ENCODE results near the gene VDAC1.
"Not testable (repeated sequence)": the region's sequence is repeated elsewhere in the genome, so short reads cannot be mapped to it uniquely, and the experiment has no call there.

VDAC1 gene

DNA sequence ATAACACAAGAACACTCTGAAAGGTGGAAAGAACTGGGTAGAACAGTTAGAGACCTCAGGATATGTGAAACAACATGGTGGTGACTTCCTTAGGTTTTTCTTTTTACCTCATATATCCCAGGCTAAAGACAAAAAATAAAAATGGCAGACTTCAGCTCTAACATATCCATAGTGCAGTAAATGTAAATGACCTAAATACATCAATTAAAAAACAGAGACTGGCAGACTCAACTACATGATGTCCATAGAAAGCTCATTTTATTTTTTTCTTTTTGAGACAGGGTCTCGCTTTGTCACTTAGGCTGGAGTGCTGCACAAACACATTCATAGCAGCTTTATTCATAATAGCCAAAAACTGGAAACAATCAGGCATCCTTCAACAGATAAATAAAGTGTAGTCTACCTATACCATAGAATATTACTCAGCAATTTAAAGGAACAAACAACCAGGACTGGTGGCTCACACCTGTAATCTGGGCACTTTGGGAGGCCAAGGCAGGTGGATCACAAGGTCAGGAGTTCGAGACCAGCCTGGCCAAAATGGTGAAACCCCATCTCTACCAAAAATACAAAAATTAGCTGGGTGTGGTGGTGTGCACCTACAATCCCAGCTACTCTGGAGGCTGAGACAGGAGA, 41.2 kb downstream of the VDAC1 start:
- DNase-seq, result no peak

DNA sequence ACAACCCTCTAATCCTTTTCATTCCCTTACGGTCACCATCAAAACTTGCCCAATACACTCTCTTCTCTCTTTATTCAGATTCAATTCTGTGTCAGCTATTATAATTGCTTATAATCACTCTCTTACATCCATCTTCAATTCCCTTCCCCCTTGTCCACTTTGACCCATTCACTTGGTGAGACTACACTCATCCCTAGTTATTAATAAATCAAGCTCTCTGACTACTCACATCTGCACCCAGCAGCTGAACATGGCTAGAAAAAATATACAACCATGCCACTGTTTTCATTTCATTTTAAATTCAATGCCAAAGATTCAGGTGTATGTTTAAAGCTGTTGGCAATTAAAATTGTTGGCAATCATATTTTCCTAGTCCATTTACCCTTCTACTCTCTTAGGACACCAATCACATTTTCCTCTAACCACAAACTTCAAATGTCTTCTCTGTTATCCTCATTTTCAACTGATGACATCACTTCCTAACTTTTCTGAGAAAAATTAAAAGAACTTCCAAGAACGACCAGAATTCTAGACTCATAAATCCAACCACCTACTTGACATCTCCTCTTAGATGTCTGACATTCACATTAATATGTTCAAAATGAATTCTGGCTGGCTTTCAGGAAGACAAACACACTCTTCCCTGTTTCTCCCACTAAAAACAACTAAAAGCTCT, 41.8 kb downstream of the VDAC1 start:
- no peak for DNase-seq

DNA sequence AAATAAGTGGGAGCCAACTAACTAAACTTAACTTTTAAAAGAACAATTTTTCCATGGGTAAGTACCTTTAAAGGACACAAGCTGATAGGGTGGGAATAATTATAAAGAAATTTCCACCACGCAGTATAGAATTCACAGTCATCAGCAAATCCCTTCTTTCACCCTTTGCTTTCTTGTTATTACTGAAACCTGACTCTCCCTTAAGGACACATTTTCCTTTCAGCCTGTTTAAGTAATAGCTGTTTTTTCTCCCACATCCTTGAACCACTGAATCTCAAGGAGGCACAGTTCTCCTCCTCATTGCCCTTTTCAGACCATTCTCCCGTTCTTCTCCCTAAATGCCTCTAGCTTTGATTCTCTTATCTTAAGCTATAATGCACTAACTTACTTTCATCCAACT, 42.6 kb downstream of the VDAC1 start:
- no peak for DNase-seq

GRCh38 chr5:133959643-133960042, 45.1 kb downstream of the VDAC1 start:
- no peak for DNase-seq

GRCh38 chr5:133957591-133957990, 47.2 kb downstream of the VDAC1 start:
- DNase-seq, result no peak

GRCh38 chr5:133957080-133957479, 47.7 kb downstream of the VDAC1 start:
- no peak for DNase-seq

DNA sequence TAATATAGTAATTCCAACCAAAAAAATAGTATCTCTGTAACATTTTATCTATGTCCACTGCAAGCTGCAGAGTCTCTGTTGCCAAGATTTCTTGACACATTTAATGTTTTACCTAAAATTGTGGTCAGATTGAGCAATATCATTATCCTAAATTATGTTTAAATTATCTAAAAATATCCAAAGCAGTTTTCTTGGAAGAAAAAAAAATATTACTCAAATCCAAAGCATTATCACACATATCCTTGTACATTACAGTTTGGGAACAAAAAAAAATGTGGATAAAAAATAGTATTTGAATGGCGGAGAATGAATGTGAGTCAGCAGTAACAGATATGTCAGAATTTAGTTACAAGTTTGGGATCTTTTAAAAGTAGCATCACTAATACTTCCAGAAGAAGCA, 48.6 kb downstream of the VDAC1 start:
- DNase-seq, result not testable (repeated sequence)

GRCh38 chr5:133953568-133954145, 51.1 kb downstream of the VDAC1 start:
- DNase-seq, result no peak

DNA sequence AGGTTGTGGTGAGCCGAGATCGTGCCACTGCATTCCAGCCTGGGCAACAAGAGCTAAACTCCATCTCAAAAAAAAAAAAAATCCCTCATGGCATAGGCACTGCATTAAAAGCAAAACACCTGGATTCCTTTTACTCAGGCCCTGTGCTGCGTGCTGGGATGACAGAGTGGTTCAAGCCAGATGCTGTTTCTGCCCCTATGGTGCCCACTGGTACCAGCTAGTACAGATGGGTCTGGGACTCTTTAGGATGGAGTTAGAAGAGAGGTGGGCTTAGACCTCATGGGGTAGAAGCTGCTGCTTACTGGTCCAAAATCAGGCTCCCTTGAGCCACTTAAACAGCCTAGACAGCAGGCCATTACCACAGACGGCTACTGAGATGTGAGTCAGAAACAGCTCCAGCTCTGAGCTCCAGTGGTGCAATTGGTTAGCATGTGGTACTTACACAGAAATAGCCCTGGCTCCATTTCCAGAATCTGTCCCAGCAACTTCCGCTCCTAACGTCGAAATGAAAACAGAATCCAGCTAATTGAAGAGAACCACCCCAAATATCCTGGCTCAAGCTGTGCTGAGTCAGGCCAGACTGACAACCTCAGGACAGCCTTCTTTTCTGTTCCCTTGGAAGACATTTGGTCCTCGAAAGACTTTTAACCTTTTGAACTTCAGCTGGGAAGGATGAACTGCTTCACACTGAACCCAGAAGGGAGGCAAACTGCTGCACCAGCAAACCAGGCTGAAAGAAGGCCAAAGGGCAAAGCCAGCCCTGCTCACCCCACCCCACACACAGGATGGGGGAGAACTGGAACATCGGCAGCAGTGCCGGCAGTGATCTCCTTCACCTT, 51.8 kb downstream of the VDAC1 start:
- DNase-seq, result no peak

- DNase-seq, result no peak
These were observed 53.8 kb downstream of the VDAC1 start for GRCh38 chr5:133950821-133951612.

- DNase-seq, result no peak
These were observed 56.1 kb downstream of the VDAC1 start for GRCh38 chr5:133948721-133949120.

GRCh38 chr5:133947431-133947841, 57.3 kb downstream of the VDAC1 start:
- no peak for DNase-seq

DNA sequence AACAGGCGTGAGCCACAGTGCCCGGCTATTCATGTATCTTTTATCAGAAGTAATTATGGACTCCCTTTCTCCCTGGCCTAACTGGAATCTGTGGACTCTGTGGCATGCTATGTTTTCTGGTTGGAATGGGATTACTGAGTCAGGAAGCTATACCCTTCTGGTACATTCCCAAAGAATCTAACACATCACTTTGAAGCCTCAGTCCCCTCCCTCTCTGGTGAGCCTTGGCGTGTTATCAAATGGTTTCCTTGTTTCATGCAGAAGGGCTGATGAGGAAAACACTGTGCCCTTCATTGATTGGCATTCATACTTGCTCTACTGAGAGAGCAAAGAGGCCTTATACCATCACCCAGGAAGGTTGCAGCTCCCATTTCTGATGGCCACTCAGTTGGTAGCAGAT, 59.2 kb downstream of the VDAC1 start:
- DNase-seq, result no peak

- no peak for DNase-seq
These were observed 60.3 kb downstream of the VDAC1 start for GRCh38 chr5:133944263-133945185.

GRCh38 chr5:133943475-133943817, 61.3 kb downstream of the VDAC1 start:
- no peak for DNase-seq

GRCh38 chr5:133942614-133943474, 61.9 kb downstream of the VDAC1 start:
- no peak for DNase-seq

DNA sequence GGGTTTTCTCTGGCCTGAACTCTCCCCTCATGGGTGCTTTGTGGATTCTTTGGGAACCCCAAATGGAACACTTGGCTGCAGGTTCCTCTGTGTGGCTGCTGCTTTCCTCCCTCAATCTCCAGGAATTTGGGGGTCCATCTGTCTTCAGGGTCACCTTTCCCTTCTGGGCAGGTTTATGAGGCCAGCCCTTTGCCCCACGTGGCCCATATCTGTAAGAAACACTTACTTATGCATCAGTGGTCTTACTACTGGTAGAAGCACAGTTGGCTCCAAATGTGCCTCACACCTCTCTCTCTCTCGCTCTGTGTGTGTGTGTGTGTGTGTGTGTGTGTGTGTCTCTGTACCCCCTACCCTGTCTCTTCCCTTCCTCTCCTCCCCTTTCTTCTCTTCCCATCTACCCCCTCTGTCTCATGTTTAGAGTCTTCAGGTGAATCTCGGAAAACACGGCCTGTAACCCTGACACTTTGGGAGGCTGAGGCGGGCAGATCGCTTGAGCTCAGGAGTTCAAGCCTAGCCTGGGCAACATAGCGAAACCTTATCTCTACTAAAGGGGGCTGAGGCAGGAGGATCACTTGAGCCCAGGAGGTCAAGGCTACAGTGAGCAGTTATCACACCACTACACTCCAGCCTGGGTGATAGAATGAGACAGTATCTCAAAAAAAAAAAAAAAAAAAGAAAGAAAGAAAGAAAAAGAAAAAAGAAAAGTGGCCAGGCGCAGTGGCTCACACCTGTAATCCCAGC, 63.1 kb downstream of the VDAC1 start:
- no peak for DNase-seq

- DNase-seq, result no peak
These were observed 65.1 kb downstream of the VDAC1 start for GRCh38 chr5:133939668-133940067.

- no peak for DNase-seq
These were observed 65.8 kb downstream of the VDAC1 start for GRCh38 chr5:133938929-133939328.
